Neural progenitor cell (in vitro differentiated cells): ENCODE data around the gene ITSN1.

Experiments used
- EZH2 ChIP-seq: fragments of 200-600 bp; sonication (generic); IDR thresholded peaks from 2 replicates; pipeline ENCODE4 v1.6.1; 2017; ENCODE audit warnings: antibody characterized with exemption, mild to moderate bottlenecking, moderate library complexity
- TF ChIP-seq, protein P1 (sequence below): fragments of 200-600 bp; sonication (generic); IDR thresholded peaks from 2 replicates; pipeline ENCODE4 v1.5.1; 2017; ENCODE audit warnings: antibody characterized with exemption, mild to moderate bottlenecking

DNA sequence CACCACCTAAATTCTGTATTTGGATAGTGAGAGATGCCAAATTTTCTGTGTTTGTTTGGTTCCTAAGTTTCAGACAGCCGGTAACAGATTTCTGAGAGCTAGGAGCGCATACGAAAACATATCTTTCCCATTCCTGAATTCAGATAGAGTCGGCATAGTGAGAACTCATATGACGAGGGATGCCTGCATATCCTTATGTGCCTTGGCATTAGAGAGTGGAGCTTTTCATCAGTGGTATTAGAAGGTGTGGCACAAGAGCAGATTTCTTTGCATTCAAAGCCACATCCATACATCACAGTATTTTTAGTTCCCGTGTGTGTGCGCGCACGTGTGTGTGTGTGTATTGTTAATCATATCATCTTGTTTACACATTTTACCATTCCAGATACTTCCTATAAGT, 187.5 kb downstream of the ITSN1 start:
- no peak for TF ChIP-seq EZH2
- TF ChIP-seq, protein P1, sequence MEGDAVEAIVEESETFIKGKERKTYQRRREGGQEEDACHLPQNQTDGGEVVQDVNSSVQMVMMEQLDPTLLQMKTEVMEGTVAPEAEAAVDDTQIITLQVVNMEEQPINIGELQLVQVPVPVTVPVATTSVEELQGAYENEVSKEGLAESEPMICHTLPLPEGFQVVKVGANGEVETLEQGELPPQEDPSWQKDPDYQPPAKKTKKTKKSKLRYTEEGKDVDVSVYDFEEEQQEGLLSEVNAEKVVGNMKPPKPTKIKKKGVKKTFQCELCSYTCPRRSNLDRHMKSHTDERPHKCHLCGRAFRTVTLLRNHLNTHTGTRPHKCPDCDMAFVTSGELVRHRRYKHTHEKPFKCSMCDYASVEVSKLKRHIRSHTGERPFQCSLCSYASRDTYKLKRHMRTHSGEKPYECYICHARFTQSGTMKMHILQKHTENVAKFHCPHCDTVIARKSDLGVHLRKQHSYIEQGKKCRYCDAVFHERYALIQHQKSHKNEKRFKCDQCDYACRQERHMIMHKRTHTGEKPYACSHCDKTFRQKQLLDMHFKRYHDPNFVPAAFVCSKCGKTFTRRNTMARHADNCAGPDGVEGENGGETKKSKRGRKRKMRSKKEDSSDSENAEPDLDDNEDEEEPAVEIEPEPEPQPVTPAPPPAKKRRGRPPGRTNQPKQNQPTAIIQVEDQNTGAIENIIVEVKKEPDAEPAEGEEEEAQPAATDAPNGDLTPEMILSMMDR = no peak
